GM12864 (cell line): Measurements from ENCODE around the gene CTAG2.

Source experiments
- DNase-seq: peaks from one replicate; pipeline ENCODE4 v3.0.0-alpha.2; 2011; ENCODE audit warnings: low read depth
- H3K4me3 ChIP-seq: 2 replicates; pipeline ENCODE4 v1.5.1; 2011; ENCODE audit warnings: mild to moderate bottlenecking, low read depth, low read length, control low read depth
- TF ChIP-seq, protein P1 (sequence below): IDR thresholded peaks from 2 replicates; pipeline ENCODE4 v1.5.1; 2011; ENCODE audit warnings: low read depth, mild to moderate bottlenecking, moderate library complexity, low read length, control low read depth, inconsistent platforms; ENCODE audit errors: missing control alignments

CTAG2 gene

DNA sequence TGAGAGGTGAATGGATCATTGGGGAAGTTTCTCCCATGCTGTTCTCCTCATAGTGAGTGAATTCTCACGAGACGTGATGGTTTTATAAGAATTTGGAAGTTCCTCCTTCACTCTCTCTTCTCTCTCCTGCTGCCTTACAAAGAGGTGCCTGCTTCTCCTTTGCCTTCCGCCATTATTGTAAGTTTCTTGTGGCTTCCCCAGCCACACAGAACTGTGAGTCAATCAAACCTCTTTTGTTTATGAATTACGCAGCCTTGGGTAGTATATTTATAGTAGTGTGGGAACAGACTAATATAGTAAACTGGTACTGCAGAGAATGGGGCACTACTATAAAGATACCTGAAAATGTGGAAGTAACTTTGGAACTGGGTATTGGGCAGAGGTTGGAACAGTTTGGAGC lies 7.8 kb upstream of the CTAG2 start:
- no peak overlapping the region for H3K4me3 ChIP-seq
- DNase-seq, result no peak
- TF ChIP-seq, protein P1, sequence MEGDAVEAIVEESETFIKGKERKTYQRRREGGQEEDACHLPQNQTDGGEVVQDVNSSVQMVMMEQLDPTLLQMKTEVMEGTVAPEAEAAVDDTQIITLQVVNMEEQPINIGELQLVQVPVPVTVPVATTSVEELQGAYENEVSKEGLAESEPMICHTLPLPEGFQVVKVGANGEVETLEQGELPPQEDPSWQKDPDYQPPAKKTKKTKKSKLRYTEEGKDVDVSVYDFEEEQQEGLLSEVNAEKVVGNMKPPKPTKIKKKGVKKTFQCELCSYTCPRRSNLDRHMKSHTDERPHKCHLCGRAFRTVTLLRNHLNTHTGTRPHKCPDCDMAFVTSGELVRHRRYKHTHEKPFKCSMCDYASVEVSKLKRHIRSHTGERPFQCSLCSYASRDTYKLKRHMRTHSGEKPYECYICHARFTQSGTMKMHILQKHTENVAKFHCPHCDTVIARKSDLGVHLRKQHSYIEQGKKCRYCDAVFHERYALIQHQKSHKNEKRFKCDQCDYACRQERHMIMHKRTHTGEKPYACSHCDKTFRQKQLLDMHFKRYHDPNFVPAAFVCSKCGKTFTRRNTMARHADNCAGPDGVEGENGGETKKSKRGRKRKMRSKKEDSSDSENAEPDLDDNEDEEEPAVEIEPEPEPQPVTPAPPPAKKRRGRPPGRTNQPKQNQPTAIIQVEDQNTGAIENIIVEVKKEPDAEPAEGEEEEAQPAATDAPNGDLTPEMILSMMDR, result no peak

DNA sequence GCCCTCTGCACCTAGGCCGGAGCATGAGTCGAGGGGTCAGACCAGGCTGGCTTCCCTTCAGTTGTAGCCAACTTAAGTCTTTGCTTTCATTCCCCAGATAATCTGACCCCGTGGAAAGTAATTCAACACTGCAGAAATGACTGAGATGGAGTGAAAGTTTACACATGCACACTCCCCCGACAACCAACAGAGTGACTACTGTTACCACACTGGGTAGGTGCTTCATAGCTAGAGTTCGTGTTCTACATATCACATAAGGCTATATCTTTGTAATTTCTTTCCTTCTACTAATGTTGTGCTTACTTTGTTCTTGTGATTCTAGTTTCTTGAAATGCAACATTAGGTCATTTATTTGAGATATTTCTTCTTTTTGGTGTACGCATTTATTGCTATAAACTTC lies 7.2 kb upstream of the CTAG2 start:
- H3K4me3 ChIP-seq, result no peak overlapping the region
- no peak for DNase-seq
- TF ChIP-seq, protein P1, result no peak

DNA sequence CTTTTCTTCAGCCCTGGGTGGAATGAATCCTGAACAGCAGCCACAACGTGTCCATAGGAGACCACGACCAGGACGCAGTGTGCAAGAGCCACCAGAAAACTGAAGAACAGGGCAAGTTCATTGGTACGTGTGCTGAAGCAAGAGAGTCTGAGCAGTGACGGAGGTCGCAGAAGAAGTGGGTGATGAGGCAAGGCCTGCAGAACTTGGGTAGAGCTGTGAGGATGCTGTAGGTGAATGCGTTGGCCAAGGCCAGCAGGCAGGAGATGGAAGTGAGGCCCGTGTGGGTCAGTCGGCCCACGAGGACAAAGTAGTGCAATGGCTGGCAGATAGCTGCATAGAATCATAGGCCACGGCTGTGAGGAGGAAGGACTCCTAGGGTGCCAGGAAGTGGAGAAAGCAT lies 5.6 kb upstream of the CTAG2 start:
- H3K4me3 ChIP-seq, result no peak overlapping the region
- TF ChIP-seq, protein P1, result no peak
- DNase-seq, result no peak

DNA sequence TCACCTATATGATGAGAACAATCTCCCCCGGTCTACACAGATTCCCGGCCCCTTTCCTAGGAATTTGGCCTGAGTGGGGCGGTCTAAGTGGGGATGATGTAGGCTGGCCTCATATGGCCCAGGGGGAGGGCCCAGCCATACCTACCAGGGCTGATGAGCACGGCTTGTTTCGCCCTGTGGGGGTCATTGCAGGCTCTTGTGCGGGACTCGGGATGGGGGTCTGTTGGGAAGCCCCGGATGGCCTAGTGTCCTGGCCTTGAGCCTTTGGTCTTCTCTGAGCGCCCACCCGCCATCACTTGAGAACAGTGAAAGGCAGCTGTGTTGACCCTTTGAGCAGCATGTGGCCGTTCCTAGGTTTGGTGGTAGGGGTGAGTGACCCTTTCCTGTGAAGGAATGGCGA lies 4.8 kb upstream of the CTAG2 start:
- H3K4me3 ChIP-seq, result no peak overlapping the region
- TF ChIP-seq, protein P1, result no peak
- no peak for DNase-seq

DNA sequence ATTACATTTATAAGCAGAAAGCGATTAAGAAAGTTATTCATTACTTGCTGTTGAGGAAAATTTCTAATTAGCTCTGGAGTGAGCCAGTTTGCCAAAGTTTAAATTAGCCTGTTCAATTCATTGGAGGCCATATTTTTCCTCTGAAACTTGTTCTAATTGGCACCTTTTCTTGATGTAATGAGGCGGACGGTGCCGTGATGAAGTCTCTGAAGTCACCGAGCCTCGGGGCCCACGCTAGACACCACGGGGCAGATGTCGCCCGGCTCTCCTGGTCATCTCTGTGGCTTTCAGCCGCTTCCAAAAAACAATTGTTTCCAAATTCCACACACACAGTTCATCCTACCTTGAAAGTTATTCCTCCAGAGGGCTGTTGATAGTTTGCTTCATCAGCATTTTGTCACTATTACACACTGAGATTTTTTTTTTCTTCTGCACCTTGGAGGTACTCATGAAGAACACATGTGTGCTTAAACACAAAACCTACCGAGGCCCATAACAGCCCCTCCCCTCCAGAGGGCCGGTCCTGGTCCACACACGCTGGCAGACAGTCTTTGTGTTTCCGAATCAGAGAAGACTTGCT lies 3.9 kb upstream of the CTAG2 start:
- TF ChIP-seq, protein P1, result no peak
- DNase-seq, result no peak
- H3K4me3 ChIP-seq, result no peak overlapping the region

DNA sequence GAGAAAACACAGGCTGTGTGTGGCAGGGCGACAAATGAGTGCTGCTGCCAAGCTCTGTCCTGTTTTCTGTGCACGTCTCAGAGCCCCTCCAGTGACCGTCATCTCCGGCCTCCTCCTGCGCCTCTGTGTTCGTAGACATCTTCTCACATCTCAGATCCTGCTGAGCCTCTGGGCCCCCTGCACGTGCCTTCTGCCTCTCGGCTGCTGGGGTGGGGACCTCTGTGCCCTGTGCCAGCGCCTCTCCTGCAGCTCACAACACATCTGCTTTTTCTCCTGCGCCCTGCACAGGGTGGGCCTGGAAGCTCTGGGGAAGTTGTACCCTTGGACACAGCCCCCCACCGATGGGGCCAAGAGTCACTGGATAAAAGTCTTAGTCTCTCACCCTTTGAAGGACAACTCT lies 2.4 kb upstream of the CTAG2 start:
- TF ChIP-seq, protein P1, result no peak
- H3K4me3 ChIP-seq, result no peak overlapping the region
- DNase-seq, result no peak

DNA sequence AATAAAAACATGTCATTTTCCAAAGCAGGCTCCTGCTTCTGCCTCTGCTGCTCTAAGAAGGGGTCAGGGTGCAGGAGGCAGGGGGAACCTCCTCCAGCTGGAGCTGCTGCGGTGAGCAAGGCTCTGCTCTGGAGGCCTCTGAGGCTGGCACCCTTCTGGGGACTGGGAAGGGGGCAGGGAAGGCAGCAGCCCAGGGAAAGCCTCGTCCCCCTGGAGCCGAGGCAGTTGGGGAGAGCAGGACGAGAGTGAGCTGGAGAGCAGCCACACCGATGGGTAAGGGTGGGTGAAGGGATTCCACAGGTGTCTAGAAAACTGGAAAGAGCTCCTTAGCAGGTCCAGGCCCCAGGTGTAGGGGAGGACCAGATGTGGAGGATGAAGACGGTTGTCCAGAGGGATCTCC lies 2.0 kb upstream of the CTAG2 start:
- DNase-seq, result no peak
- no peak overlapping the region for H3K4me3 ChIP-seq
- TF ChIP-seq, protein P1, result no peak
